ENCODE measurements around the gene ATP5F1E.
A peak's percentile ranks its signal among the peaks of the same experiment; 100 is the strongest.

The ATP5F1E gene

GRCh38 chr20:58980711-58981627 lies 51.2 kb downstream of the ATP5F1E start, which contains the start of gene NELFCD:
TSS of gene NELFCD (plus strand) at chr20:58981256. CDS start at chr20:58981310, 54 bp downstream.
- Mint-ChIP-seq H3K36me3 (ENCODE audit: low read depth) (peaks cover 11% of the 10 kb centered on the region), H3K27me3 (ENCODE audit: low read depth, poor library complexity) (peaks cover 7% of the 10 kb centered on the region), H3K27ac (no peak within 1 kb of the TSS), H3K4me1 (peaks cover 40% of the 10 kb centered on the region), H3K9me3 (peaks cover 36% of the 10 kb centered on the region), H3K4me3 (peak within 1 kb of the TSS; percentile 89)
- DNase-seq, result peak; percentile 96
- TF ChIP-seq CTCF (IDR thresholded peaks at IDR 0.05), result no peak

GRCh38 chr20:58978351-58979190 lies 53.6 kb downstream of the ATP5F1E start:
- Mint-ChIP-seq H3K9me3 (peaks cover 55% of the 10 kb centered on the region), H3K27ac (peak overlapping the region; percentile 42), H3K27me3 (ENCODE audit: low read depth, poor library complexity) (peaks cover 11% of the 10 kb centered on the region), H3K4me3 (no peak overlapping the region), H3K4me1 (peaks cover 18% of the 10 kb centered on the region), H3K36me3 (ENCODE audit: low read depth) (peaks cover 15% of the 10 kb centered on the region)
- DNase-seq, result no peak
- TF ChIP-seq CTCF (IDR thresholded peaks at IDR 0.05), result no peak

GRCh38 chr20:58976061-58976730 lies 55.9 kb downstream of the ATP5F1E start:
- no peak overlapping the region for H3K4me3 Mint-ChIP-seq
- H3K9me3 Mint-ChIP-seq, result peaks cover 63% of the 10 kb centered on the region

More at GRCh38 chr20:58976061-58976730, 55.9 kb downstream of the ATP5F1E start:
- H3K27ac Mint-ChIP-seq, result no peak overlapping the region
- DNase-seq, result no peak
- H3K36me3 Mint-ChIP-seq (ENCODE audit: low read depth), result peaks cover 8% of the 10 kb centered on the region
- peaks cover 5% of the 10 kb centered on the region for H3K4me1 Mint-ChIP-seq
- H3K27me3 Mint-ChIP-seq (ENCODE audit: low read depth, poor library complexity), result peaks cover 14% of the 10 kb centered on the region
- no peak for TF ChIP-seq CTCF (IDR thresholded peaks at IDR 0.05)
